ENCODE measurements around the gene MESP2. TPM values are rescaled to one million over a fixed set of nuclear protein-coding genes. Genes with fewer than 3 reads are reported as not detected.

Gene MESP2
- total and polyA plus RNA-seq, 2 of the 13 experiments (the other 11 are each of a cell fraction or from before 2014, with no cell fraction given), result not detected

- TF ChIP-seq ELK4 (CRISPR knock-in tag; IDR thresholded peaks at IDR 0.05; ENCODE audit: borderline replicate concordance) (no peak), HNRNPLL (IDR thresholded peaks at IDR 0.05; ENCODE audit: low read depth, low read length, poor library complexity, severe bottlenecking) (no peak), ATF7 (IDR thresholded peaks at IDR 0.05) (no peak), ATF7 (CRISPR knock-in tag; IDR thresholded peaks at IDR 0.05) (no peak), CREB1 (IDR thresholded peaks at IDR 0.05) (no peak), CREB1 (CRISPR knock-in tag; IDR thresholded peaks at IDR 0.05) (no peak), RARA (CRISPR knock-in tag; IDR thresholded peaks at IDR 0.05) (0 out of 2 replicates have a peak, but pooled peaks have one; percentile 18), ZNF687 (CRISPR knock-in tag; IDR thresholded peaks at IDR 0.05) (peak; percentile 28), NAIF1 (CRISPR knock-in tag; IDR thresholded peaks at IDR 0.05; ENCODE audit: borderline replicate concordance) (no peak), SP140L (CRISPR knock-in tag; IDR thresholded peaks at IDR 0.05; ENCODE audit: borderline replicate concordance) (no peak)
- TF ChIP-seq, protein P1, sequence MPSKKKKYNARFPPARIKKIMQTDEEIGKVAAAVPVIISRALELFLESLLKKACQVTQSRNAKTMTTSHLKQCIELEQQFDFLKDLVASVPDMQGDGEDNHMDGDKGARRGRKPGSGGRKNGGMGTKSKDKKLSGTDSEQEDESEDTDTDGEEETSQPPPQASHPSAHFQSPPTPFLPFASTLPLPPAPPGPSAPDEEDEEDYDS (CRISPR knock-in tag; IDR thresholded peaks at IDR 0.05), result no peak
- TF ChIP-seq, protein P2, sequence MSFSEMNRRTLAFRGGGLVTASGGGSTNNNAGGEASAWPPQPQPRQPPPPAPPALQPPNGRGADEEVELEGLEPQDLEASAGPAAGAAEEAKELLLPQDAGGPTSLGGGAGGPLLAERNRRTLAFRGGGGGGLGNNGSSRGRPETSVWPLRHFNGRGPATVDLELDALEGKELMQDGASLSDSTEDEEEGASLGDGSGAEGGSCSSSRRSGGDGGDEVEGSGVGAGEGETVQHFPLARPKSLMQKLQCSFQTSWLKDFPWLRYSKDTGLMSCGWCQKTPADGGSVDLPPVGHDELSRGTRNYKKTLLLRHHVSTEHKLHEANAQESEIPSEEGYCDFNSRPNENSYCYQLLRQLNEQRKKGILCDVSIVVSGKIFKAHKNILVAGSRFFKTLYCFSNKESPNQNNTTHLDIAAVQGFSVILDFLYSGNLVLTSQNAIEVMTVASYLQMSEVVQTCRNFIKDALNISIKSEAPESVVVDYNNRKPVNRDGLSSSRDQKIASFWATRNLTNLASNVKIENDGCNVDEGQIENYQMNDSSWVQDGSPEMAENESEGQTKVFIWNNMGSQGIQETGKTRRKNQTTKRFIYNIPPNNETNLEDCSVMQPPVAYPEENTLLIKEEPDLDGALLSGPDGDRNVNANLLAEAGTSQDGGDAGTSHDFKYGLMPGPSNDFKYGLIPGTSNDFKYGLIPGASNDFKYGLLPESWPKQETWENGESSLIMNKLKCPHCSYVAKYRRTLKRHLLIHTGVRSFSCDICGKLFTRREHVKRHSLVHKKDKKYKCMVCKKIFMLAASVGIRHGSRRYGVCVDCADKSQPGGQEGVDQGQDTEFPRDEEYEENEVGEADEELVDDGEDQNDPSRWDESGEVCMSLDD (CRISPR knock-in tag; IDR thresholded peaks at IDR 0.05; ENCODE audit: borderline replicate concordance), result no peak
- TF ChIP-seq, protein P3, sequence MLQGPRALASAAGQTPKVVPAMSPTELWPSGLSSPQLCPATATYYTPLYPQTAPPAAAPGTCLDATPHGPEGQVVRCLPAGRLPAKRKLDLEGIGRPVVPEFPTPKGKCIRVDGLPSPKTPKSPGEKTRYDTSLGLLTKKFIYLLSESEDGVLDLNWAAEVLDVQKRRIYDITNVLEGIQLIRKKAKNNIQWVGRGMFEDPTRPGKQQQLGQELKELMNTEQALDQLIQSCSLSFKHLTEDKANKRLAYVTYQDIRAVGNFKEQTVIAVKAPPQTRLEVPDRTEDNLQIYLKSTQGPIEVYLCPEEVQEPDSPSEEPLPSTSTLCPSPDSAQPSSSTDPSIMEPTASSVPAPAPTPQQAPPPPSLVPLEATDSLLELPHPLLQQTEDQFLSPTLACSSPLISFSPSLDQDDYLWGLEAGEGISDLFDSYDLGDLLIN (CRISPR knock-in tag; IDR thresholded peaks at IDR 0.05; ENCODE audit: borderline replicate concordance), result no peak
- TF ChIP-seq, protein P4, sequence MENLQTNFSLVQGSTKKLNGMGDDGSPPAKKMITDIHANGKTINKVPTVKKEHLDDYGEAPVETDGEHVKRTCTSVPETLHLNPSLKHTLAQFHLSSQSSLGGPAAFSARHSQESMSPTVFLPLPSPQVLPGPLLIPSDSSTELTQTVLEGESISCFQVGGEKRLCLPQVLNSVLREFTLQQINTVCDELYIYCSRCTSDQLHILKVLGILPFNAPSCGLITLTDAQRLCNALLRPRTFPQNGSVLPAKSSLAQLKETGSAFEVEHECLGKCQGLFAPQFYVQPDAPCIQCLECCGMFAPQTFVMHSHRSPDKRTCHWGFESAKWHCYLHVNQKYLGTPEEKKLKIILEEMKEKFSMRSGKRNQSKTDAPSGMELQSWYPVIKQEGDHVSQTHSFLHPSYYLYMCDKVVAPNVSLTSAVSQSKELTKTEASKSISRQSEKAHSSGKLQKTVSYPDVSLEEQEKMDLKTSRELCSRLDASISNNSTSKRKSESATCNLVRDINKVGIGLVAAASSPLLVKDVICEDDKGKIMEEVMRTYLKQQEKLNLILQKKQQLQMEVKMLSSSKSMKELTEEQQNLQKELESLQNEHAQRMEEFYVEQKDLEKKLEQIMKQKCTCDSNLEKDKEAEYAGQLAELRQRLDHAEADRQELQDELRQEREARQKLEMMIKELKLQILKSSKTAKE (CRISPR knock-in tag; IDR thresholded peaks at IDR 0.05; ENCODE audit: borderline replicate concordance), result no peak
Observed at GRCh38 chr15:89785064-89785773, 9.1 kb downstream of the MESP2 start (continued).
